PC-3 (cell line): Measurements from ENCODE around the gene MLN. TPM values are rescaled to one million over a fixed set of nuclear protein-coding genes. Genes with fewer than 3 reads are reported as not detected.

Experiments
- ATAC-seq: fragments of 200-7000 bp; cut with Tn5 transposase; 2 replicates; pipeline ENCODE4 v1.9.1; 2020; ENCODE audit warnings: mild to moderate bottlenecking, moderate library complexity
- BruUV-seq: library from RNA; stranded (reverse); fragments of 400-500 nt; replicated peaks from 2 replicates; lab custom pipeline; 2021; lab: Mats Ljungman, UMichigan
- CTCF ChIA-PET: fragments of 300-600 bp; sonication (Branson Sonifier 250); formaldehyde crosslinking; loops from one replicate; lab custom pipeline; 2022; ENCODE audit warnings: antibody characterized with exemption; lab: Charles Lee
- POLR2A ChIA-PET: fragments of 300-600 bp; sonication (Branson Sonifier 250); formaldehyde crosslinking; loops from one replicate; lab custom pipeline; 2022; ENCODE audit warnings: antibody characterized with exemption; ENCODE audit not compliant: unreplicated experiment; lab: Charles Lee
- DNase-seq: peaks from one replicate; pipeline ENCODE4 v3.0.0-alpha.2; 2015
- H2AFZ ChIP-seq: fragments of 300-600 bp; sonication (generic); 2 replicates; pipeline ENCODE4 v1.6.0; 2016; ENCODE audit warnings: antibody characterized with exemption, low read length
- H3F3A ChIP-seq: fragments of 300-600 bp; sonication (generic); one replicate; pipeline ENCODE4 v1.6.0; 2017; ENCODE audit warnings: antibody characterized with exemption, low read length, control low read depth, mild to moderate bottlenecking; ENCODE audit not compliant: unreplicated experiment
- H3K27ac ChIP-seq: fragments of 300-600 bp; sonication (generic); 2 replicates; pipeline ENCODE4 v1.5.1; 2016; ENCODE audit warnings: mild to moderate bottlenecking, low read length
- H3K27me3 ChIP-seq: fragments of 300-600 bp; sonication (generic); 2 replicates; pipeline ENCODE4 v1.6.1; 2016; ENCODE audit warnings: low read length, mixed read lengths
- H3K36me3 ChIP-seq: fragments of 300-600 bp; sonication (generic); 2 replicates; pipeline ENCODE4 v1.6.1; 2016; ENCODE audit warnings: low read depth, mixed run types, low read length, mixed read lengths
- H3K4me1 ChIP-seq: fragments of 300-600 bp; sonication (generic); 2 replicates; pipeline ENCODE4 v1.5.1; 2016; ENCODE audit warnings: low read length; ENCODE audit not compliant: insufficient read depth
- H3K4me2 ChIP-seq: fragments of 300-600 bp; sonication (generic); 2 replicates; pipeline ENCODE4 v1.6.0; 2016; ENCODE audit warnings: low read length
- H3K4me3 ChIP-seq: fragments of 300-600 bp; sonication (generic); 2 replicates; pipeline ENCODE4 v1.5.1; 2016; ENCODE audit warnings: mild to moderate bottlenecking, low read length, mixed read lengths
- H3K79me2 ChIP-seq: fragments of 300-600 bp; sonication (generic); 2 replicates; pipeline ENCODE4 v1.6.1; 2017; ENCODE audit warnings: low read length, mixed read lengths
- H3K9ac ChIP-seq: fragments of 300-600 bp; sonication (generic); 2 replicates; pipeline ENCODE4 v1.6.0; 2016; ENCODE audit warnings: mild to moderate bottlenecking, low read length
- H3K9me2 ChIP-seq: fragments of 300-600 bp; sonication (generic); replicated peaks from 2 replicates; pipeline ENCODE4 v1.6.1; 2016; ENCODE audit warnings: mixed run types, low read length, mixed read lengths
- H3K9me3 ChIP-seq: fragments of 300-600 bp; sonication (generic); 2 replicates; pipeline ENCODE4 v1.6.1; 2016; ENCODE audit warnings: low read length, mixed read lengths
- H4K20me1 ChIP-seq: fragments of 300-600 bp; sonication (generic); 2 replicates; pipeline ENCODE4 v1.6.1; 2016; ENCODE audit warnings: low read length, mixed read lengths
- CTCF ChIP-seq: fragments of 300-600 bp; sonication (generic); conservative IDR thresholded peaks from 2 replicates; pipeline ENCODE4 v1.5.1; 2017; ENCODE audit warnings: antibody characterized with exemption, low read depth, mild to moderate bottlenecking, low read length
- EZH2 ChIP-seq: fragments of 300-600 bp; sonication (generic); IDR thresholded peaks from one replicate; pipeline ENCODE4 v1.6.1; 2017; ENCODE audit warnings: antibody characterized with exemption, mild to moderate bottlenecking, low read length; ENCODE audit not compliant: unreplicated experiment
- EZH2phosphoT487 ChIP-seq: fragments of 300-600 bp; sonication (generic); IDR thresholded peaks from 2 replicates; pipeline ENCODE4 v1.6.1; 2018; ENCODE audit warnings: mild to moderate bottlenecking, antibody characterized with exemption, low read length, borderline replicate concordance
- intact Hi-C: fragments of 100-400 bp; cut with micrococcal nuclease; formaldehyde crosslinking; loops from 2 replicates; pipeline ENCODE4 v1.9.0; 2023
- total RNA-seq: library from RNA; depleted of rRNA; stranded (reverse); fragments of >200 nt; gene quantifications from 2 replicates; pipeline ENCODE4 v1.2.3, GENCODE V29; 2014

MLN gene
- total RNA-seq, 1 experiment from 2014 or later, result not detected

GRCh38 chr6:33820784-33821520 is 17.1 kb upstream of the MLN start:
- H3K4me3 ChIP-seq, result no peak overlapping the region
- H3F3A ChIP-seq, result no peaks in the 10 kb centered on the region
- H3K27ac ChIP-seq, result no peak overlapping the region
- H3K9ac ChIP-seq, result no peak overlapping the region
- ChIA-PET POLR2A (no interaction called here), CTCF (no interaction called here)
- H3K9me2 ChIP-seq, result no peaks in the 10 kb centered on the region
- H3K27me3 ChIP-seq, result peaks cover 20% of the 10 kb centered on the region
- no peaks in the 10 kb centered on the region for H3K9me3 ChIP-seq
- no peak overlapping the region for H2AFZ ChIP-seq
- H3K4me1 ChIP-seq, result no peaks in the 10 kb centered on the region
- TF ChIP-seq EZH2phosphoT487 (no peak), CTCF (no peak), EZH2 (no peak)
- H3K79me2 ChIP-seq, result no peaks in the 10 kb centered on the region
- H4K20me1 ChIP-seq, result no peaks in the 10 kb centered on the region
- no peak overlapping the region for H3K4me2 ChIP-seq
- no TSS peak for BruUV-seq
- ATAC-seq, result no peak
- intact Hi-C loops, result no loop called here
- DNase-seq, result no peak
- H3K36me3 ChIP-seq, result no peaks in the 10 kb centered on the region

GRCh38 chr6:33820243-33820642 is 16.4 kb upstream of the MLN start:
- no peak for DNase-seq
- Histone ChIP-seq H3K79me2 (no peaks in the 10 kb centered on the region), H3K36me3 (no peaks in the 10 kb centered on the region), H3K9me2 (no peaks in the 10 kb centered on the region), H3K4me1 (no peaks in the 10 kb centered on the region), H3K27me3 (peaks cover 24% of the 10 kb centered on the region), H3K27ac (no peak overlapping the region), H3F3A (no peaks in the 10 kb centered on the region), H2AFZ (no peak overlapping the region), H3K4me2 (no peak overlapping the region), H3K4me3 (no peak overlapping the region), H3K9me3 (no peaks in the 10 kb centered on the region), H3K9ac (no peak overlapping the region), H4K20me1 (no peaks in the 10 kb centered on the region)
- TF ChIP-seq EZH2, result no peak
- TF ChIP-seq EZH2phosphoT487, result no peak
- no peak for TF ChIP-seq CTCF
- ATAC-seq, result no peak
- ChIA-PET CTCF (no interaction called here), POLR2A (no interaction called here)
- intact Hi-C loops, result no loop called here
- BruUV-seq, result no TSS peak

- Histone ChIP-seq H4K20me1 (no peaks in the 10 kb centered on the region), H3K27me3 (peaks cover 34% of the 10 kb centered on the region), H3K9me2 (no peaks in the 10 kb centered on the region), H3K9me3 (no peaks in the 10 kb centered on the region), H3K4me3 (no peak overlapping the region), H3K4me1 (no peaks in the 10 kb centered on the region), H3K36me3 (no peaks in the 10 kb centered on the region), H3F3A (no peaks in the 10 kb centered on the region), H3K4me2 (no peak overlapping the region), H2AFZ (no peak overlapping the region), H3K9ac (no peak overlapping the region), H3K27ac (no peak overlapping the region), H3K79me2 (no peaks in the 10 kb centered on the region)
- DNase-seq, result no peak
- ATAC-seq, result no peak
- ChIA-PET POLR2A (interaction anchor here (0.6 kb wide), 1 partner anchor 364 kb away, joined by 6 read pairs; the partner anchor contains the start of gene ZBTB9), CTCF (no interaction called here)
- intact Hi-C loops, result no loop called here
- no TSS peak for BruUV-seq
- TF ChIP-seq EZH2, result no peak
- TF ChIP-seq CTCF, result no peak
- no peak for TF ChIP-seq EZH2phosphoT487
Observed at GRCh38 chr6:33819021-33819420, 15.2 kb upstream of the MLN start.
